HG03442 (cell line): Measurements from ENCODE around the gene GNPNAT1.

Experiments
- ATAC-seq: cut with Tn5 transposase; IDR thresholded peaks from one replicate; pipeline ENCODE4 v1.9.1; 2021; ENCODE audit warnings: mild to moderate bottlenecking, moderate library complexity; ENCODE audit not compliant: unreplicated experiment

GNPNAT1 gene

GRCh38 chr14:52791223-52792096 is at the start of gene GNPNAT1:
GNPNAT1 (minus strand) TSS chr14:52791607; CDS start chr14:52784650, 6,957 bp downstream.
- peak; percentile 93 for ATAC-seq

GRCh38 chr14:52840877-52841276 is 49.5 kb upstream of the GNPNAT1 start:
- no peak for ATAC-seq

GRCh38 chr14:52837451-52837850 is 46.0 kb upstream of the GNPNAT1 start:
- no peak for ATAC-seq

GRCh38 chr14:52836063-52836462 is 44.7 kb upstream of the GNPNAT1 start:
- no peak for ATAC-seq

GRCh38 chr14:52835122-52835903 is 43.9 kb upstream of the GNPNAT1 start:
- no peak for ATAC-seq

- no peak for ATAC-seq
These were observed 43.0 kb upstream of the GNPNAT1 start for GRCh38 chr14:52834440-52834842.

- no peak for ATAC-seq
These were observed 42.5 kb upstream of the GNPNAT1 start for GRCh38 chr14:52833891-52834290.

- ATAC-seq = no peak
These were observed 38.2 kb upstream of the GNPNAT1 start for GRCh38 chr14:52829527-52830185.

GRCh38 chr14:52827426-52827825 is 36.0 kb upstream of the GNPNAT1 start:
- no peak for ATAC-seq

- no peak for ATAC-seq
These were observed 33.7 kb upstream of the GNPNAT1 start for GRCh38 chr14:52825085-52825484.

GRCh38 chr14:52824462-52824861 is 33.1 kb upstream of the GNPNAT1 start:
- no peak for ATAC-seq

- ATAC-seq = no peak
These were observed 30.4 kb upstream of the GNPNAT1 start for GRCh38 chr14:52821805-52822250.

GRCh38 chr14:52808101-52808500 is 16.7 kb upstream of the GNPNAT1 start:
- no peak for ATAC-seq

GRCh38 chr14:52806115-52806514 is 14.7 kb upstream of the GNPNAT1 start:
- no peak for ATAC-seq

- no peak for ATAC-seq
These were observed 11.2 kb upstream of the GNPNAT1 start for GRCh38 chr14:52802597-52802996.

GRCh38 chr14:52801014-52801712 is 9.8 kb upstream of the GNPNAT1 start:
- ATAC-seq = no peak

GRCh38 chr14:52798826-52799225 is 7.4 kb upstream of the GNPNAT1 start:
- ATAC-seq = no peak

- ATAC-seq = no peak
These were observed 6.2 kb upstream of the GNPNAT1 start for GRCh38 chr14:52797653-52798052.

GRCh38 chr14:52793061-52793460 is 1.7 kb upstream of the GNPNAT1 start:
- no peak for ATAC-seq

GRCh38 chr14:52792097-52792415 is 649 bp upstream of the GNPNAT1 start:
- ATAC-seq = no peak

- ATAC-seq = no peak
These were observed 618 bp downstream of the GNPNAT1 start for GRCh38 chr14:52790756-52791222.
